Measurements from ENCODE around the gene ADAMTS2.

- TF ChIP-seq POLR2A (IDR thresholded peaks at IDR 0.05; ENCODE audit: low read depth, low read length) (no peak), POLR2AphosphoS5 (IDR thresholded peaks at IDR 0.05; ENCODE audit: low read depth, low read length) (no peak)
Measured at GRCh38 chr5:179316982-179317381, 28.3 kb downstream of the ADAMTS2 start.

Measured in GM12891 (cell line).